Pulmonary artery endothelial cell (primary cell): ENCODE results near the gene IL17C. TPM values are rescaled to one million over a fixed set of nuclear protein-coding genes. Genes with fewer than 3 reads are reported as not detected.

ENCODE experiments used
- DNase-seq: peaks from one replicate; pipeline ENCODE4 v3.0.0-alpha.2; 2011; ENCODE audit warnings: low read depth, low spot score
- total RNA-seq: library from RNA; depleted of rRNA; stranded (reverse); fragments of >200 nt; gene quantifications from 2 replicates; pipeline ENCODE4 v1.2.3, GENCODE V29; 2014

Gene IL17C
- total RNA-seq, 1 donor from 2014 or later = not detected

DNA sequence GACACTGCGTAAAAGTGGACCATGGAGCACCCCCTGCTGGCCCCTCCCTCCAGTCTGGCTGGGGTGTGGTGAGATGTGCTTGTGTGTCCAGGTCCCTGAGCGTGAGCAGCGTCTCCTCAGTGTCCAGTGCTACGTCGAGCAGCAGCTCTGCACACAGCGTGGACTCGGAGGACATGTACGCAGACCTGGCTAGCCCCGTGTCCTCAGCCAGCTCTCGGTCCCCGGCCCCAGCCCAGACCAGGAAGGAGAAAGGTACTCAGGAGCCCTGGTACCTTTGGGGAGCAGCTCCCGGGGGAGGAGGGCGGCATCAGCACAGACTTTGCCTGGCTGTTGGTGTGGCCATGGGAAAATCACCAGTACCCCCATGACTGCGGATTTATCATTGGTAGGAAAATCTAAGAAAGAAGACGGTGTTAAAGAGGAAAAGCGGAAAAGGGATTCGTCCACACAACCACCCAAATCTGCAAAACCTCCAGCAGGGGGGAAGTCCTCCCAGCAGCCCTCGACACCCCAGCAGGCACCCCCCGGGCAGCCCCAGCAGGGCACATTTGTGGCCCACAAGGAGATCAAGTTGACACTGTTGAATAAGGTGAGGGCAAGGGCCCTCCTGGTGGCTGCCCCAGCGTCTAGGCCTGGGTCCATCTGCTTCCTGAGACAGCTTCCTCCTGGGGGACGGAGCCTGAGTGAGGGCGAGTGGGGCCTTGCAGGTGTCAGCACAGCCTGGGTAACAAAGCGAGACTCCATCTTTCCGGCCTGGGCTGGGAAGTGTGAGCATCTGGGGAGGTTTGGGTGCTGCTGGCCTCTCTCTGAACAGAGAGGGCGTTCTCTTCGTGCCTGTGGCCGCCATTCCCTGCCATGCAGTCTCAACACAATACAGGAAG, 10.6 kb upstream of the IL17C start:
- DNase-seq = no peak

DNA sequence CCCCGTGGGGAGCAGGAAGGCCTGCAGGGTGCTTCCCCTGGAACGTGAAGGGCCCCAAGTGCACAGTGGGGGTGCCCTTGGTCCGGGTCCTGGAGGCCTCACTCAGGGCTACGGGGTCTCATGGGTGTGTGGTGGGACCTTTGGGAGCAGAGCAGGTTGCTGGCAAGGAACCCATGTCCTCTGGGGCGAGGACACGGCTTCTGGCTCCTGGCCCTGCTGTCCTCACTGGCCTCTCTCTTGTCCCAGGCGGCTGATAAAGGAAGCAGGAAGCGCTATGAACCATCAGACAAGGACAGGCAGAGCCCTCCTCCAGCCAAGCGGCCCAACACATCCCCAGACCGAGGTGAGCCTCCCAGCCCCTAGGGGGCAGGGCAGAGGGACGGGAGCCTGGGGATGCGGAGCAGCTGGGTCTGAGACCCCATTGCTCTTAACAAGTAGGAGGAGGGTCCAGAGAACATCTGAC, 9.8 kb upstream of the IL17C start:
- DNase-seq = no peak

DNA sequence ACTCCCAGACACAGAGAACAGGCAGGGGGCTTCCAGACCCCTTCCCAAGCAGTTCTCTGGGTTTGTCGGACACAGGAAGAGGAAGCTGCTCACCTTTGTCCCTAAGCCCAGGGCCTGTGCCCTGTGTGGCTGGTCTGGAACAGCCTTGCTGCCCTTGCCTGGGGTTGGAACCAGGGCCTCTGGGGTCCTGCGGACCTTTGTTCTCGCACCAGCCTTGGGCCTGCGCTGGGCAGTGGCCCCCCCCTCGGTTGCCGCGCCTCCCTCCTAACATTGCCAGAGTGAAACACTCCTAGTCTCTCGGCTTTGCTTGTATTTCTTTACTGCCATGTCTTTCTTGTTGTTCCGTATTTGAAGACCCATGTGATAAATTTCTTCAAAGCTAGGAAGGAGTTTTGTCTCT, 8.5 kb upstream of the IL17C start:
- no peak for DNase-seq

DNA sequence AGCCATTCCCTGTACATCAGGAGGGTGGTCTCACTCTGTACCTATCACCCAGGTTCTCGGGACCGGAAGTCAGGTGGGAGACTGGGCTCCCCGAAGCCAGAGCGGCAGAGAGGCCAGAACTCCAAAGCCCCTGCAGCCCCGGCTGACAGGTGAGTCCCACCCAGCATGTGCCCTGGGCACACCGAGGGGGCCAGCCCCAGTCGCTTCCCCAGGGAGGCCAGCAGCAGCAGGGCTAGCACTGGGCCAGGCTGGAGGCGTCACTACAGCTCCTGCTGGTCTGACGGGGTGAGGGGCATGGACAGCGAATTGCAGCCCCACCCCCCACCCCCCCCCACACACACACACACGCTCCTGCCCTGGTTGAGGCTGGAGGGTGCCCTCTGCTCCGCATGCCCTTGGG, 7.9 kb upstream of the IL17C start:
- DNase-seq = no peak

DNA sequence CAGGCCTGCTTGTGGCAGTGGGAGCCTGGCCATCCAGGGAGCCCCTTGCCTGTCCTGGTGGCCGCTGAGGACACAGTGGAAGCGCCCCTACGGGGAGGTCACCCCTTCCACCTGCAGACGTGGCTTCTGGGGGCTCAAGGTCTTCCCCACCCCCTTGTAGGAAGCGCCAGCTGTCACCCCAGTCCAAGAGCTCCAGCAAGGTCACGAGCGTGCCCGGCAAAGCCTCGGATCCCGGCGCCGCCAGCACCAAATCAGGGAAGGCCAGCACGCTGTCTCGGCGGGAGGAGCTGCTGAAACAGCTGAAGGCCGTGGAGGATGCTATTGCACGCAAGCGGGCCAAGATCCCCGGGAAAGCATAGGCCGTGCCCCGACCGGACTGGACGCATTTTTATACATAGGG, 7.4 kb upstream of the IL17C start:
- no peak for DNase-seq

DNA sequence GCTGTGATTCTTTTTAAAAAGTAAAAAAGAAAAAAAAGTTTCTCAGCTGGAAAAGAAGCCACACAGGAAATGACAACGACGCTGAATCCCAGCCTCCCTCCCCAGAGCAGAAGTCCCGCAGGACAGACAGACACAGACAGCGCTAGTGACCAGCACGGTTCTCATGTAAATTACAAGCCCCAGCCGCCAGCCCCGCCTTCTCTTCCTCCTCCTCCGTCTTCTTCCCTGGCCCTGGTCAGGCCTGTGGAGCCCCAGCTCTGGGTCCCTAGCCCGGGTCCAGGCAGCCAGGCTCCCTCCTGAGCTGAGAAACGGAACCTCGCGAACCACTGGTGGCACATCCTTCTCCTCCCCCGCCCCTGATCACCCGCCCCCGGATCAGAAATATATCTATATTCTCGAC, 7.0 kb upstream of the IL17C start:
- DNase-seq = no peak

DNA sequence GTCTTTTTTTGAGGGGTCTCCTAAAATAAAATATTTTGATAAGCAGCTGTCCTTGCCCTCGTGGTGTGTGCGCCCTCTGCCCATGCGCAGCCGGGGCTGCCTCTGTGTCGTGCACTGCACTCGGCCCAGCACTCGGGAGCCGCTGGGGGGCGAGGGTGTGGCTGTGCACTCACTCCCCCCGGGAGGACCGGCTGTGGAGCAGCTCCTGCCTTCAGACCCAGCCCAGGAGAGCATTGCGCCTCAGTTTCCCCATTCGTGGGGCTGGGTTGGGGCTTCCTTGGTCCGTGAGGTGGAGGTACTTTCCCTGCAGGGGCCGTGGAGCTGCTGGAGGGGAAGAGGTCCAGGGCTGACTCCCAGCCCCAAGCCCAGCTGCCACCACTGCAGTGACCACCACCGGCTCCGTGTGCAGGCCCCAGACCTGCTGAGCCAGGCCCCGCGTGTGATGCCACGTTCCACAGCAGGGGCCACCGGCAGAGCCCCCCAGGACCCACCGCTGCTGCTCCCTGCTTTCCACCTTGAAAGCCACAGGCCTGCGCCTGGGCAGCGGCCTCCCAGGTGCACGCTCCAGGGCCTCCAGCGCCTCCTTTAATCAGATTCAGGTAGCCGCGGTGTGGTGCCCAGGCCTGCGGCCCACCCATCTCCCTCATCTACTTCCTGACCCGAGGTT, 6.3 kb upstream of the IL17C start:
- DNase-seq = no peak

DNA sequence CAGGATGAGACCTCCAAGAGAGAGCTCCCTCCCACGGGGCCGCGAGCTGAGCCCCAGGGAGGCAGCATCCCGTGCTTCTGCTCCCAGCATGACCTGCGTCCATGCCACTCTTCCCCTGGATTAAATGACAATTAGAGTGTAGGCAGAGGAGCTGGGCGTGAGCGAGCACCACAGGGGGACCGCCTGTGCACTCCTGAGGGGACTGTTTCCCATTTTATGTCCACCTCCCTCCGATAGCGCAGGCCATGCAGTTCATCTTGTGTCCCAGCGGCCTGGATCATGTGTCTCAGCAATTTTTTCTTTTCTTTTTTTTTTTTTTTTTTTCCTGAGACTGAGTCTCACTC, 5.8 kb upstream of the IL17C start:
- no peak for DNase-seq

DNA sequence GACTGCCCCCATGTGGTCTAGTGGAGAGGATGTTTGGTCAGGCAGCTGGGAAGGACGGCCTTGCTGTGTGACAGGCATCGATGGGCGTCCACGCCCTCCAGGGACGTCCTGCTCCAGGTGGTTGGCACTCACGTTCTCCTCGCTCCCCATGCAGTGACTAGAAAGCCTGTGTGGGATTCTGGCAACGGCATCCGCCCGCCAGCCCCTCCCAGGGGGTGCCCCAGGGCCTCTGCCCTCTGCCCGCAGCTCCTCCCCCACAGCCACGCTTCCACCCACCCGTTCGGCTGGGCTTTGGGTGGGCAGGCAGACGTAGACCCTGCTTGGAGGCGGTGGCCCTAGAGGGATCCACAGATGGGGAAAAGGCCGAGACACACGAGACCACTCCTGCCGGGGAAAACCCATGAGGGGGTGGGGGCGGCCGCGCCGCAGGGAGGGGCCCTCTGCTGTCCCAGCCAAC, 4.7 kb upstream of the IL17C start:
- DNase-seq = peak; percentile 7

DNA sequence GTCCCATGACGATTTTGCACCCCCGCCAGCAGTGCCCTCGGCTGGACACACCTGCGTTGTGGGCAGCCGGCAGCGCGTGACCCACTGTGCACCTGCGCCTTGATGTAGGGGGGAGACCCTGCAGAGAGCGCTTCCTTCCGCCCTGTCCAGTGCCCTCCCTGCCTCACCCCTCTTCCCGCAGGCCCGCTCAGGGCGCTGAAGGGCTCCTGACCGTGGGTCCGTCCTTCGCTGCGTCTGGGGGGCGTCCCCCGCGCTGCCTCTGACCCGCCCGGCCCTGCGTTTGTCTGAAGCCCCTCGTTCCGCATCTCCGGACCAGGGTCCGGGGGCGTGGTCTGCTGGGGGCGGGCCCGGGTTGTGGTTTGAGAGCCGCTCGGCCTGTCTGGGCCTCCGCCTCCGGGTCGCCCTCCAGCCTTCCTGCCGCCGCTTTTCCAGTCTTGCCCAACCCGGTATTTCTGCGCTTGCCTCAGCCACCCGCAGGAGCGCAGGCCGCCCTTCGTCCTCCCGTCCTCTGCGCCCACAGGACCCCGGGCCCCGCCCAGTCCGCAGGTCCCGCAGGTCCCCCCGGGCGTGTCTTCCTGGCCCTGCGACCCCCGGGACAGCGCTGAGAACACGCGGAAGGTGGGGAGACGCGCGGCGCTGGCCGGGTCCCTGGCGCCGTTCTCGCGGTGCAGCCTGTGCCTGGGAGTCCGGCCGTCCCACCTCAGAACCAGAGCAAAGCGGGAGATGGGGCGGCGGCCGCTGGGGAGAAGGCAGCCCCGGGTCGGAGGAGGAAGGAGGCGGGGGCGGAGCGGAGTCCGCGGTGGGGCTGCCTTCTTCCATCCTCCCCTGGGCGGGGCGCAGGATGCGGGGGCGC, 4.0 kb upstream of the IL17C start:
- no peak for DNase-seq

DNA sequence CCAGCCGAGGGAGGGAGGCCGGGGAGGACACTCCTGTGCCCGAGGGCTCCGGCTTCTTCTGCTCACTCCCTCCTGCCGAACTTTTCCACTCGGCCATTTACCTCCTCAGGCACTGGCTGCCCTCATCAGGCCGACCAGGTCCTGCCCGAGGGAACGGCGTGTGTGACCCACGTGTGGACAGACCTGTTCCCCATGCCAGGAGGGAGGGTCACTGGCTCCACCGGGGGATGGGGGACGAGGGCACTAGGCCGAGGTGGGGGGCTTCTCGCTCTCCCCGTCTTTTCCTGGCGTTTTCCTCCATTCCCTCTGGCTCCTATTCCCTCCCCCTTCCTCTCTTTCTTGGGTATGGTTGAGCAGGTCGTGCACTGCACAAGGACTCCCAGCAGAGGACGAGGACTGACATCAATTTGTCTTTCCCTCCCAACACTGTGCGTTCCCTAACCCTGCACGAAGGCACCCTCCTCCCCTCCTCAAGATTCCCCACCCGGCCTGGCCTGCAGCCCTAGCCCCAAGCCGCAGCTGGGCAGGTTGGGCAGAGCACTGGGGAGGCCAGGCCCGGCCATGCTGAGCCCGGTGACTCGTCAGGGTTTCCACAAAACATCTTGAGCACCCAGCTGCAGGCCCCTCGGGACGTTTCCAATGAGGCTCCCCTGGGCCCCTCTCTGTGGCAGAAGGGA, 3.2 kb upstream of the IL17C start:
- DNase-seq = no peak

DNA sequence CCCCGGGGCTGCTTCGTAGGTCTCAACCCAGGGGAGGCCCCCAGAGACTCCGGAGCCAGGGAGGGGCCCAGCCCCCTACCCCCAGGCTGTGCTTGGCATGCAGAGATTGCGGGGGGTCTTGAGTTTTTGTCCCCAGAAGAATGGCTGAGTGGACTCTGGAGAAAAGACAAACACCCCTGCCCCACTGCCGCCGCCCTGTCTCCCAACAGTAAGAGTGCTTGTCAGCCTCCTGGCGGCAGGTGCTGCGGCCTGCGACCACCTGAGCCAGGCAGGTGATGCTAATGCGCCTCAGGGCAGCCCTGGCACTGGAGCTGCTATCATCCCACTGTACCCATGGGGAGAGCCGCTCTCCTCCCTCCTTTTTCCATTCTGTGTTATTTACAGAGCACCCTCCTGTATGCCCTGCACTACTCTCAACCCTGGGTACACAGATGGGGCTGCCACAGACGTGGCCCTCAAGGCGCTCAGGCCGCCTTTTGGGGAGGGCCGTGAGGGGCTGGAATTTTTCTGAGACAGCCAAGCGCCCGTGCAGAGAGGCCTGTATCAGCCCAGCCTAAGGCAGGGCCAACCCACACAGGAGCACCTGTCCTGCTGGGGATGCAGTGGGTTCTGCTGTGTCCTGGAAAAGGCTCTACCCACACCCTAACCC, 2.6 kb upstream of the IL17C start:
- no peak for DNase-seq

DNA sequence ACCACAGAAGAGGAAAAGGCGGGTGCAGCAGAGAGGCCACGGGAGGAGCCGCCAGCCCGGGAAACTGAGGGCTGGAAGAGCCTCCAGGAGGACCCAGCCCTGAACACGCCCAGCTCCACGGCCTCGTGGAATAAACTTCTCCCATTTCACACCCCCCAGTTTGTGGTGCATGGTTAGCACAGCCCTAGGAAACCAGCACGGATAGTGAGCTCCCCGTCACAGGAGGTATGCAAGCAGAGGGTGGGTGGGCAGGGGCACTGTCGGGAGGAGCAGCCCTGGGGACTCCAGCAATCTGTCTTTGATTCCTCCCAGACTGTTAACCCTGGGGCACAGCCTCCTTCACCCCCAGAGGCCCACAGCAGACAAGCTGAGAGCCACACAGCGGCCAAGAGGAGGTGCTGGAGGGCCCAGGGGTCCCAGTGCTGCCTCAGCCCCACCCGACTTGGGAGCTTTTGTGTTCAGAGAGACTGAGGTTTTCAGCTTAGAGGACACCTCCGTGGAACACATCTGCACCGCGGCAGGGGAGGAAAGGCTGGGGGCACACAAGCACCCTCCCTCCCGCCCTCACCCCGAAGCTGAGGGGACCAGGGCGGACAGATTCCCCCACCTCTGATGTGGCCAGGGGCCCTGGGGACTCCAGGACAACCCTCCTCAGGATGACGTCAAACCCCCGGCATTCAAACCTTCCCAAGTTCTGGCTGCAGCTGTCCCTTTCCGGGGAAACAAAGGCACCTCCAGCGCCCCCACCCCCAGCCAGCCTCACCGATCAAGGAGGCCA, 1.7 kb upstream of the IL17C start:
- no peak for DNase-seq

DNA sequence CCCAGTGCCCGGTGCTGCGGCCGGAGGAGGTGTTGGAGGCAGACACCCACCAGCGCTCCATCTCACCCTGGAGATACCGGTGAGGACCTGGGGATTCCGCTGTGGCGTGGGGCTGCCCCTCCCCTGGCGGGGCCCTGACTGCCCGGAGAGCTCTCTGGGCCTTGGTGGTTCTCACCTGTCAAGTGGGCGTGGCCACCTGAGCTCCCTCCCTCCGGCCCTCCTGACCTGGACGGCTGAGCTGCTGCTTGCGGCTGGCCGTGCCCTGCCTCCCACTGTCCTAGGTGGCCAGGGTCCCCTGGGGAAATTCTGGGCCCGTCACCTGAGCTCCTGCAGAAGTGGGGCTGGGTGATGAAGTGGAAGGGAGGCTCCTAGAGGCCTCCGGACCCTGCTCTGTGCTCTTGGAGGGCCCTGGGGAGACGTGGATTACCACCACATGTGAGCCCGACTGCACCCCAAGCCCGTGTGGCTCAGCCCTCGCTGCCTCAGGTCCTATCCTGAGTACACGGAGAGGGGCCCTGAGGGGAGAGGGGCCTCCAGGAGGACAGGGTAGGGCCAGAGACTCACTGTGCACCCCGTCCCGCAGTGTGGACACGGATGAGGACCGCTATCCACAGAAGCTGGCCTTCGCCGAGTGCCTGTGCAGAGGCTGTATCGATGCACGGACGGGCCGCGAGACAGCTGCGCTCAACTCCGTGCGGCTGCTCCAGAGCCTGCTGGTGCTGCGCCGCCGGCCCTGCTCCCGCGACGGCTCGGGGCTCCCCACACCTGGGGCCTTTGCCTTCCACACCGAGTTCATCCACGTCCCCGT, 1.1 kb downstream of the IL17C start:
- no peak for DNase-seq

DNA sequence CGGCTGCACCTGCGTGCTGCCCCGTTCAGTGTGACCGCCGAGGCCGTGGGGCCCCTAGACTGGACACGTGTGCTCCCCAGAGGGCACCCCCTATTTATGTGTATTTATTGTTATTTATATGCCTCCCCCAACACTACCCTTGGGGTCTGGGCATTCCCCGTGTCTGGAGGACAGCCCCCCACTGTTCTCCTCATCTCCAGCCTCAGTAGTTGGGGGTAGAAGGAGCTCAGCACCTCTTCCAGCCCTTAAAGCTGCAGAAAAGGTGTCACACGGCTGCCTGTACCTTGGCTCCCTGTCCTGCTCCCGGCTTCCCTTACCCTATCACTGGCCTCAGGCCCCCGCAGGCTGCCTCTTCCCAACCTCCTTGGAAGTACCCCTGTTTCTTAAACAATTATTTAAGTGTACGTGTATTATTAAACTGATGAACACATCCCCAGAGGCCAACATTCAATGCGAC, 1.7 kb downstream of the IL17C start:
- DNase-seq = no peak

DNA sequence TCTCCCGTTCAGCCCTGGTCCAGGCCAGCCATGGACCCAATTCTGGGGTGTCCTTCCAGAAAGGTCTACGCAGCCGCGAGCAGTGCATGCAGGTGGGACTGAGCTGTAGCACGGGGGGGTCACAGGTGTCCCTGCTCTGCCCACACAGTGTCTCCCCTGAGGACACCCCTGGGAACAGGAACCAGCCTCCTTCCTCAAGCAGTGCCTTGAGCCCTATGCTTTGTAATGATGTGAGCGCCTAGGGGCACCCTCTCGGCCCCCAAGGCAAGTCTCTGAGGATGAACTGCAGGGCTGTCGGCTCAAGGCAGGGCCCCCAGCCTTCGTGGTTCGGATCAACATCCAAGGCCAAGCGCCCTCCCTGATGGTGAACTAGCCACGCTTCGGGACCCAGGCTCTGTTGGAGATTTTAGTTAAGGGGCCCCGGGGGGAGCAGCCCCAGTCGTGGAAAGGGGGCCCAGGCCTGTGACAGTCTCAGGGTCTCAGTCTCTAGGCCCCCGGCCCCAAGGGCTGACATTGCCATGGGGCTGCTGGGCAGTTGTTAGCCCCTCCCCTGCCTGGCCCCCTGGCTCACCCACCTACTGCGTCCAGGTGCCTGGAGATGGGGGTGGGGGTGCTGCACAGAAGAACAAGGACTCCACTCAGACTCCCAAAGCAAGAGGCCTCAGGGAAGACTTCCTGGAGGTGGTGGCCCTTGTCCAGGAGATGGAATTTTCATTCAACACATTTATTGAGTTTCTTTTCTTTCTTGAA, 2.3 kb downstream of the IL17C start:
- DNase-seq = no peak

DNA sequence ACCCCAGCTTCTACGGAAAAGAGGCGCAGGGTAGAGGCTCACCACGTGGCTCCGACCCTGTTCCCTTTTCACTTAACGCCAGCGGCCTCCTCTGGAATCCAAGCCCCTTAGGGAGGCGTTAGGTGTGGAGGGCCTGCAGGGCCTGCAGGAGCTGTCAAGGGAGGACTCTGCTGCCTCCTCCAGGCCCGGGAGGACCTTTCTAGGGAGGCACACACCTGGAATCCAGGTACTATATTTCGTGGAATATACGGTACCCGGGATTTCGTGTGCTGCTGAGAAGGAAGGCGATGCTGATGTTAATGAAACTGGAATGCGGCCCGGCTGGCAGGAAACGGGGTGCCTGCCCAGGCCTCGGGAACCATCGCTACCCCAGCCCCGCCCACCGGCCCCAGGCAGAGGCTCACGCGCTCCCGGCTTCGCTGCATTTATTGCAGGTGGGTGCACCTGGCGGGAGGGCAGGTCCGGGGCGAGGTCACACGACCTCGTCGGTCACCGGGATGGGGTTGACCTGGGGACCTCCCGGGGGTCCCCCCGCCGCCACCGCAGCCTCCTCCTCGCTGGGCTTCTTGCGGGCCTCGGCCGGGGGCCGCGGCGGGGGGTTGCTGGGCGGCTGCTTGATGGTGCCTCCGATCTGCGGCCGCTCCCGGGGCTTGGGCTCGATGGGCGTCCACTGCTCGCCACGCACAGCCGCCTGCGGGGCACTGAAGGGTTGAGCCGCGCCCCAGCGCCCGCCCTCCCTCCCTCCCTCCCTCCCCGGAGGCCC, 4.7 kb downstream of the IL17C start:
- no peak for DNase-seq

DNA sequence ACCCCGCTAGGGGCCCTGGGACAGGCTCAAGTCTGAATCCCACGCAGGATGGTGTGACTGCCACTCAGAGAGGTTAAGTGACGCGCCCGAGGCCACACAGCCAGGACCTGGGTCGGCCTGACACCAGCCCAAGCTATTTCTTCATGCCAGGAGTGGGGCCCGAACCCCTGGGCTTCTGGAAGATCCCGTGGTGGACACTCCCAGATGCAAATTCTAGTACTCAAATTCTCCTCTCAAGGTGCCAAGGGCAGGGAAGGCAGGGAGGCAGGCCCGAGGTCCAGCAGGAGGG, 5.2 kb downstream of the IL17C start:
- DNase-seq = no peak
